Right forelimb (tissue), 1 donor: ENCODE results near the gene SLC37A1.

Experiments used
- DNase-seq: peaks from one replicate; pipeline ENCODE4 v3.0.0-alpha.2; 2018

The SLC37A1 gene

DNA sequence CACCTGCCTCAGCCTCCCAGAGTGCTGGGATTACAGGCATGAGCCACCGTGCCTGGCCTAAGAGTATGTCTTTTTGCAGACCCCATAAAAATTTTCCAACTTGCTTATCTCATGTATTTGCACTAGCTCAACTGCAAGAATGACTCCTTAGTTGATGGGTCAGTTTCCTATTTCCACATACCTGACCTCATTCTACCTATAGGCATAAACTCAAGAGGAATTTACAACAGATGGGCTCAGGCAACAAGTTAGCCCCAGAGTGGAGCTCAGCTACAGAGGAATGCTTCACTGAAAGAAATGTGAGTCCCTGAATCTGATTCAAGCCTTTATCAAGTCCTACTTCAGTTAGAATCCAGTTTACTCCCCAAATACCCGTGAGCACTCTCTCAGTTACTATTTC, 5.3 kb upstream of the SLC37A1 start:
- no peak for DNase-seq

DNA sequence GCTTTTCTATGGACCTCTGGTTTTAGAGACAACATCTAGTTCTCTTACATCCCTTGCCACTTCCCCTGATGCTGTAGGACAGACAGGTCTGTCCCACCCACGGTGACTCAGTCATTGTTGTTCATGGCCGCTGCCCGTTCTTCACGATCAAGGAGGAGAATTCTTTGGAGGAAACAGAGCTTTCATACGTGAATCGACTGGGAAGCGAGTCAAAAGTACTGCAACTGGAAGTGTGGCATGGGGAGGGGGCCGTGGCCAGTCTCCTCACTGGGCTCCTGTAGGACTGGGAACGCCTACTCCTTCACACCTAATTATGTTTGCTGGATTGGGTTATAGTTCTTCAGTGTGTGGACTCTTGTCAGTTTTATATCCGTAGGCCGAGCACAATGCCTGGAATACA, 4.4 kb upstream of the SLC37A1 start:
- DNase-seq: no peak

DNA sequence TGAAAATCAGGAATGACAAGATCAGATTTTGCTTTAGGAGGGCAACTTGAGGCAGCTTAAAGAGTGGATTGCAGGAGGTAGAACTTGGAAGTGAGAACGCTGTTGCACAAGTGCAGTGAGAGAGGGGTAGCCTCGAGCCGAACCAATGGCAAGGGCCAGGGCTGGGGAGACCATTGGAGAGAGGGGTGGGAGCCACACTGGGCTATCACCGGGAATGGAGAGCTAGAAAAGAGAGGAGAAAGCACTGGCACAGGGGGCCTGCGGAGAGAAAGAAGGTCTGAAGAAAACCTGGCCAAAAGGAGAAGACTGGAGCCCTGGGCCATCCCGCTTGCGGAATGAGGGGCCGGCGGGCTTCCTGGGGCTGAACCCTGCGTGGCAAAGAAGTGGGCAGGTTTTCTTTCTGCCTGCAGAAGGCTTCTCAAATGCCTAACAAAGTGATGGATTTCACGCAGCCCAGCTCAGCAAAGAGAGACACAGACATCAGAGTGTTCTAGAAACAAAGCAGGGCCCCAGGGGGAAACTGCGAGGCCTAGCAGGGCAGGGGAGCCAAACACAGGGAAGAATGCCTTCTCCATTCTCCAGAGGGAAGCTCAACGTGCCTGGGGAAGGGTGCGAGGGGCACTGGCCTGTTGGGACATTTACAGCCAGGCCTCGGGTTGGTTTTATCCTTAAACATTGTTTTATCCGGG, 1.2 kb upstream of the SLC37A1 start:
- DNase-seq: no peak

DNA sequence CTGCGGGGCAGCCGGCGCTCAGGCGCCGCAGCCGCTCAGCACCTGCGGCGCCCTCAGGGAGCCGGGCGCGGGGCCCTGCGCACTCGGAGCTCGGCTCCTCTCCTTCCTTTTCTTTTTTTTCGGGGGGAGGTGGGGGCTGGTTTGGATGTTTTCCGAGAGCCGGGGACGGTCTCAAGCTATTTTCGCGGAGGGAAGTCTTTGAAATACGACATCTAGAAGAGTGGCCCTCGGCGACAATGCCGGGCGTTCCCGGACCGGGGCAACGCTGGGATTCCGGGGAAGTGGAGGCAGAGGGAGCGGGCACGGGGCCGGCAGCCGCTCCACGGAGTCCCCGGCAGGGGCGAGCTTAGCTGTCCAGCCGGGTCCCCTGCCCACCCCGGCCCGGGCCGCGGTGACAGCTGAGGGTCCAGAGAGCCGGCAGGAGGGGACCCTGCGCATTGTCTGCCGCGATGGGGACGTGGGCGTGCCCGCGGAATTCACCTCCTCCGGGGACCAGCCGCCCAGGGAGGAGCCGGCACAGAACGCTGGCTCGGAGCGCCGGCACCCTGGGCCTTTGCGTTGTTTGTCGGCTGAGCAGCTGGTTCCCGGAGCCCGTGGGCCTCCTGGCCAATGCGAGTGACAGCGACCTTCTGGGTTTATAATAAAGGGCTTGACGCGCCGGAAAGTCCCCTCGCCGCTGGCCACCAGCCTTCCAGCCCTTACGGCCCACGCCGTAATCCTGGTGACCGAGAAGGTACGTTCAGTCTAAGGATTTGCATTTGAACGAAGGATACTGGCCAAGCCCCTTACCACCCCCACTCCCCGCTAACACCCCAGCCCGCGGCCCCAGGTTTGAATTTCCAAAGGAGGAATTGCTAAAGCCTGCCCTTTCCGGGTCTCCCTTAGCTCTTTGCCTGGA, 582 bp downstream of the SLC37A1 start:
- peak; percentile 66 for DNase-seq

DNA sequence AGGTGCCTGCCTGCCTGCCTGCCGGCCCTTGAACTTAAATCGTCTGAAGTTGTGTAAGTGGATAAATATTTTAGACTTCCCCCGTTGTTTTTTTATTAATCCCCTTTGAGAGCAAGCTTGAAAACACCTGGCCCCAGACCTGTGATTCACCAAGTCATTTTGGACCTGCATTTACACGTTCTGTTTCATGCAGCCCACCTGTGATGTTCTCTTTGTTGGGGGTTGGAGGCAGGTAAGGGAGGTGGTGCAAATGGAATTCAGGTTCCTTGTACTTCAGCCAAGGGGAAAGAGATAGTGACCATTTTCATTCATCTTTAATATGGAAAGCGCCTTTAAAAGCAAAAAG, 1.2 kb downstream of the SLC37A1 start:
- DNase-seq: no peak

DNA sequence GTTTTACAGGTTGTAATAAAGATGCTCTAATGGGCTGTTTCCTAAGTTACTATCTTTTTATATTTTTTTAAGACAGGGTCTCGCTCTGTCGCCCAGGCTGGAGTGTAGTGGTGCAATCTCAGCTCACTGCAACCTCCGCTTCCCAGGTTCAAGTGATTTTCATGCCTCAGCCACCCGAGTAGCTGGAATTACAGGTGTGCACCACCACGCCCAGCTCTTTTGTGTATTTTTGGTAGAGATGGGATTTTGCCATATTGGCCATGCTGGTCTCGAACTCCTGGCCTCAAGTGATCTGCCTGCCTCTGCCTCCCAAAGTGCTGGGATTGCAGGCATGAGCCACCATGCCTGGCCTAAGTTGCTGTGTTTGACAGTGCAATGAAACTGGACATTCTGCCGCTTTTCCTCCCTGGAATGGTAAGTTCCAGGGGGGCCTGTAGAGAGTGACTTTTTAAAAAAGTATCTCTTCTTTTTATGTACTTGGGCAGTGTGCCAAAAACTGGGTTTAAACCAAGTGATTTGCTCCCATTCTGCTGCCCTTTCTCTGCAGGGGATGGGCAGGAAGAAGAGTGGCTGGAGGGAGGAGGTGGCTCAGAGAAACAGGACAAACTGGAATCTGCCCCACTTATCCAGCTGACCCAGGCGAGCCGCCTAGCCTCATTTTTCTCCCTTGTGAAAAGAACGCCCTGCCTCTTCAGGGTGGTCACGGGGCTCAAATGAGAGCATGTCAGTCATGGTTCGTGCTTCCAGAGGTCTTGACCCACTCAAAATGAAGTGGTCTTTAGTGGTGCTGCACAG, 2.3 kb downstream of the SLC37A1 start:
- DNase-seq: no peak

DNA sequence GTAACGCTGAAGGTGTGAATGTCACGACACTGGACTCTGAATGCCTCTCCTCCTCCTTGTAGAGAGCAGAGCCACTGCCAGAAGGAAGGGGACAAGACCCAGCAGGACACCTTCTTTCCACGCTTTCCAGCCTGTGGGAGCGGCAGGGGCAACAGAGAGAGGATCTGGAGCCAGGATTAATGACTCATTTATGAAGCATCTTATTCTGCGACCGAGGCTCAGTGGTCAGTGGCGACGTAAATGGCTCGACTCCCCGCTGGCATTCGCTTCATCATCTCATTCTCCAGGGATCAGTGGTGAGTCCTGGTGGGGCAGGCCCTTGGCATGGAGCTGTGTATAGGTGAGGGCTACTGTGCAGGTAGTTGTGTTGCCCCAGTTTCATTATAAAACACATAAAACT, 4.6 kb downstream of the SLC37A1 start:
- DNase-seq: no peak

DNA sequence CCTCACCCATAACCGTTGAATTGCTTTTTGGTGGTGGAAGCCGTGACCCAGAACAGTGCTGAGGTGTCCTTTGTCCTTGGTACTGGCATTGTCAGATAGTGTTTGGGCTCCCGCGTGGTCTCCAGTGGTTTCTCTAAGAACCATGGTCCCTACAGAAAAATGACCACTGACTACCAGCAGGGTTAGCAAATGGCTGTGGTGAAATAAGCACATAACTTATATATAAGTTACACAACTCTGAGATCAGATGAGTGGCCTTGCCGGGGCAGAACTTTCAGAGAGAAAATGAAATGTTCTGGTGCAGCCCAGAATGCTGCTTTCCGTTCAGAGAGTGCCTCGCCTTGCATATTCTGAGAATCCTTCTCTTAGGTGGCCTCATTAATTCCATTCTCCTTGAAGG, 5.0 kb downstream of the SLC37A1 start:
- no peak for DNase-seq

DNA sequence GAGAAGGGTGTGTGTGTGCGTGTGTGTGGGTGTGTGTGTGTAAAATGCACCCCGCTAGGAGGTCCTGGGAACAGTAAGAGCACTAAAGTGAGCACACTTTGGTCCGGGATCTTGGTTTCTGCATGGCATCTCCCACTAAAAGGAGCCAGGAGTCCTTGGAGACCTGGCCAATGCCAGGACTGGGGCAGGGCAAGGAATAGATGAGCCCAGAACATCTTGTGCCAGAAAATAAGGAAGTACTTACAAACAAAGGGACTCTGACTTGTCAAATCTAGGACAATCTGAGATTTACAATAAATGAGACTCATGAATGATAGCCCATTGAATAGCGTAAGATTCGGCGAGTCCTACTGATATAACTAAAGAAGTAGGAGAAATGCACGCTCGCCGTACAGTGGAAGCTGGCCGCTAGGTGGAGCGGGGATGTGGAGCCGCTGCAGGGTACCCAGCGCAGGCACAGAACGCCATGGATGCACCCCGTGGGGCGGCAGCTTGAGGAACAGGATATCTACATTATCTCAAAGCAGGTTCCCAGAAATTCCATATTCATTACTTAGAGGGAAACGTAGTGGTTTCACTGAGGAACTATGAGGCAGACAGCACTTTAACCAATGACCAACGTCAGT, 7.1 kb downstream of the SLC37A1 start:
- no peak for DNase-seq

DNA sequence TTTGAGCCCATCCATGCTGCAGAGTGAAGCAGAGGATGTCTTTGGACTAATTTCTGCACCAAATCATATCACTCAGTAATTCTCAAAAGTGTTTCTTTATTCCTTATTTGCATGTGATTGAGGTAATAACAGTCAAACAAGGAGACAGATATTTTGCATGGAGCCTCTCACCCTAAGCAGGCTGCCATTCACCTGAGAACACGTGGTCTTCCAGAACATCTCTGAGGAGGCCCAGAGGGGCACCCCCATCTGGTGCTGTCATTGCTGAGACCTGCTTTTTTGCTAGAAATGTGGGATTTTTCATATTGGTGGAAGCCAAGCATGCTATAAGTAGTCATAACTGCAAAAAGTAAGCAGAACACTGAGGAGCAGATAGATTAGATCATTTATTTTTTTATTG, 7.7 kb downstream of the SLC37A1 start:
- DNase-seq: no peak

DNA sequence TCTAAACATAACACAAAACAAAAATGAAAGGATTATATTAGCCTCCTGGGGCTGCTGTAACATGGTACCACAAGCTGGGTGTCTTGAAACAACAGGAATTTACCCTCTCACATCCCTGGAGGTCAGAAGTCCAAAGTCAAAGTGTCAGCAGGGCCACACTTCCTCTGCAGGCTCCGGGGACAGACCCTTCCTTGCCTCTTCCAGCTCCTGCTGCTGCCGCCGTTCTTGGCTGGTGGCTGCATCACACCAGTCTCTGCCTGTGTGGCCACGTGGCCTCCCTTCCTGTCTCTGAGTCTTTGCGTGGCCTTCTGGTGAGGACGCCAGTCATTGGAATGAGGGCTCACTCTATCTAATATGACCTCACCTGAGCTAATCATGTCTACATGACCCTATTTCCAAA, 8.2 kb downstream of the SLC37A1 start:
- DNase-seq: no peak

DNA sequence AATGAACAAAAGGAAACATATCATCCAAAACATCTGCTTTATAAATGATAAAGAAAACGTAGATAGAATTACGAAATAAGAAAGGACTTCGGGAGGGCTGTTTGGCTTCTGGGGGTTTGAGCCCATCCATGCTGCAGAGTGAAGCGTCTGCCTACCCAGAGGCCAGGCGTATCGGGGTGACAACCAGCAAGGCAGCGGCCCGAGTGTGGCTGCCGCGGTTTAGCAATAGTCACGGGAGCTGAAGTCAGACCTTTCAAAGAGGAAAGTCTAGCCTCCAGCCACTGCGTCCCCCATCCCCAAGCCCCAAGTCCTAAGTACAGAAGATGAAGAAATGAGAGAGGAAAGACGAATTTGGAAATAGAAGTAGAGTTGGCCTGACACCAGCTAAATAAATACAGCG, 8.6 kb downstream of the SLC37A1 start:
- no peak for DNase-seq

DNA sequence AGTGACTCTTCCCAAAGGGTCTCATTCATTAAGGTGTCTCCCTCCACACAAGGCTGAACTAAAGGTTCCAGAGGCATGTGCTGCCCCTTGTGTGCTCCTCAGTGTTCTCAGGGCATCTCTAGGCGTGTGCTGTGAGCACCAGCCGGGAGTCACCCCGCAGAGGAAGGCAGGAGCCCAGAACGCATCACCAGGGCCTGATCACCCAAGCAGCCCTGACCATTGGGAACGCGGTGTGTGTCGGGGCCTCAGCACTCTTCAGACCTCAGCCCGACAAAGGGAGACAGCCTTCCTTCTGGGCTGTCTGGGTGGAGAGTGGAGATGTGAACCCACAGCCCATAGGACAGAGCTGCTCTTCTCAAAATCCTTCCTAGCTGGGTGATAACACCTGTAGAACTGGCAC, 9.1 kb downstream of the SLC37A1 start:
- DNase-seq: no peak

DNA sequence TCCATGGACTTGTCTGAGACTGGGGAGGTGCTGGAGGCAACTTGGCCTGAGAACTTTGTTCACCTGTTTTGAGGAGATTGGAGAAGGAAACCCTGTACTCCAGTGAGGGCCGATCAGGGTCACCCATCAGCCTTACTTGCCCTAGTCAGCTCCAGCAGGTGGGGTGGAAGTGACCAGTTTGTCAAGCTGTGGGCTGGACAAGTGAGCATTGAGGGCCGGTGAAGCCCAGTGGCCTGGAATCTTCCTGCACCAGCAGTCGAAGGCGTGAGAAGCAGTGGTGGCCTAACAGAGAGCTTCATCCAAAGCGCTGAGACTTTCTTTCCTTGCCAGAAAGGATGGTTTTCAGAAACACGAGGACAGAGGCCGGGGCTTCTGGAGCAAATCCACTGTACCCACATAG, 9.6 kb downstream of the SLC37A1 start:
- no peak for DNase-seq

DNA sequence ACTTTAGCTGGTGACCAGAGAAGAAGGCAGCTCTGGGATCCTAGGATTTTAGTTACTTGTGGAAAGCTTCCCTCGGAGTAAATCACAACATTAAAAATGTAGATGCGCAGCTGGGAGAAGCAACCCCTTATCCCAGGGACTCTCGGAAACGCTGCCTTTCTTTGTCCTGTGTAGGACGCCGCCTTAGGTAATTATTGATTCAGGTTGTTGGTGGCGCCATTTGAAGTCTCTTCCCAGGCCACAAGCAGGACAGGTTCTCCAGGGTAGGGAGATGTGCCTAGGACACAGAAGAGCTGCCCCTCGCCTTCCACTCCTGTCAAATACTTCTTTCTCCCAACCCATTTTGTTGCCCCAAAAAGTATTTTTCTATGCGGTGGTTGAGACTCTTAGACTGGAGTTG, 10.3 kb downstream of the SLC37A1 start:
- no peak for DNase-seq

DNA sequence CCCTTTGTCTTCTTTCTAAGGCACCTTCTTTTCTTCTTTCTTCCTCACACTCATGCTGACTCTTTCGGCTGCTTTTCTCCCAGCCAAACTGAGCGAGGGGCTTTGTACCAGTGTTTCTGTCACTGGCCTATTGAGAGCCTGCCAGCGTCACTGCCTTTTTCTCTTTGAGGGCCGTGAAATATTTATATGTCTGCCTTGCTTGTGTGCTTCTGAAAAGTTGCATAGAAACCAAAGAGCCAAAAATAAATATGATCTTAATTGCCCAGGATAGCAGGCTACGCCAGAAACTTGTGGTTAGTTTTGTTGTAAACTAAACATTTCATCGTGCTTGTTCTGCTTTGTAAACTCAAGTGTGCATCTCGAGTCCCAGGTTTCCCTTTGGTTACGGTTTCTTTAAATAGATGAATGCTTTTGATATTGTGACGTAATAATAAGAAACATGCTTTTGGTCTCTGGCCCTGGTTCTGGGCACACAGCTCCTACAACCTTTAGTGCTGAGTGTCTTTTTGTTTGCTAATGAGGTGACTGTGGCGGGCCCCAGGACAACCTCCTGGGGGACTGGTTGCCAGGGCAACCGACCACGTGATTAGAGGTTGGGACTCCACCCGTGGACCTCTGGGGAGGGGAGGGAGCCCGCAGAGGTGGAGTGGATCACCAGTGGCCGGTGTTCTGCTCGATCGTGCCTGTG, 10.8 kb downstream of the SLC37A1 start:
- peak; percentile 72 for DNase-seq

DNA sequence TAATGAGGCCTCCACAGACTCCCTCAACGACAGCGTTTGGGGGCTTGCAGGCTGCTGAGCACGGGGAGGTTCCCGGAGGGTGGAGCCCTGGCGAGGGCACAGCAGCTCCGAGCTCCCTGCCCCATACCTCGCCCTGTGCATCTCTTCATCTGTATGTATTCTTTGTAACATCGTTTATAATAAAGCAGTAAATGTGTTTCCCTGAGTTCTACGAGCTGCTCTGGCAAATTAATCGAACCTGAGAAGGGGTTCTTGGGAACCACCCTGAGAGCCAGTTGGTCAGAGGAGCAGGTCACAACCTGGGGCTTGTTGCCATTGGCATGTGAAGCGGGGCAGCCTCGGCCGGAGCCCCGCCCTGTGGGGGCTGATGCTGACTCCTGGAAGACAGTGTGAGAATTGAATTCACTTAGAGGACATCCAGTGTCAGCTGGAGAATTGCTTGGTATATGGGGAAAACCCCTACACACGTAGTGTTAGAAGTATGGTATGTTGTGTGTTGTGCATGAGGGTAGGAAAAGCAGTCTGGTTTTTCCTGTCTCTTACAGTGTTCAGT, 11.5 kb downstream of the SLC37A1 start:
- peak; percentile 54 for DNase-seq

DNA sequence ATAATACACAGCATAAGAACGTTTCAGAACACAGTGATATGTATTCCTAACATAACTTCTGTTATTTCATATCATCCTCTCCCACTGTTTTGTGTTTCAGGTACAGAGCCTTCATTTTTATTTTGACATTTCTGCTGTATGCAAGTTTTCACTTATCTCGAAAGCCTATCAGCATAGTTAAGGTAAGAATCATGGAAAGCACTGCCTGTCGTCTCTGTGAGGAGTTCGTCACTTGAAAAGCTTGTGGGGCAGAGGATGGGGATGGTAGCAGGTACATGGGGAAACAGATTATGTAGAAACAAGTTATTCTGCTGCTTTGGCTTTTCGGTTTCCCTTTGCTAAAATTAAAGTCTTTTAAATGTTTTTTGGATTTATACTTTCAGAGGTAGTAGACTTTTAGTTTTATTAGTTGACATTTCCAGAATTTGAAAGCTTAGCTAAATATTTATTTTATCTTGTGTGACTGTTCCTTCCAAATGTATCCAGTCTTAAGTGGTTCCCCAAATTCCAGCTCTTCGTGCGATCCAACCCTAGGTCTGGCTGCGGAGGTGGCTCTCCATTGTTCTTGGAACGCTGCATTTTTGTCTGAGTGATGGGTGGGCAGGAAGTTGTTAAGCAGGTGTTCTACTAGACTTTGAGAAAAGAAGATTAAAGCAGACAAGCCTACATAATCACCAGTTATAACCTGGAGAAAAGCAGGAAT, 12.2 kb downstream of the SLC37A1 start:
- DNase-seq: no peak

DNA sequence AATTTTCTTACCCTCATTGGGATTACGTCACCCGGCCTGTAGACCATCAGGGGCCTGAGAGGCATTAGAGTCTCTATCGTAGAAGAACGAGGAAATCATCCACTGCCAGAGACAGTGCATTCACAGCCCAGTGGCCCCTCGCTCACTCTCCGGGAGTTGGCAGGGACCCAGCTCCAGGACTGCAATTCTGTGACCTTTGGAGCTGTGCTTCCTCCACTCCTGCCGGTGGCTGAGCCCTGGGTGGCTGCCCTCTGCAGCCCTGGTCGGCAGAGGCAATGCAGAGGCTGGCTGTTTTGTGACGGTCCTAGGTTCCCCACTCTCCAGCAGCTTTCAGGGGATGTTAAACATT, 12.7 kb downstream of the SLC37A1 start:
- no peak for DNase-seq

DNA sequence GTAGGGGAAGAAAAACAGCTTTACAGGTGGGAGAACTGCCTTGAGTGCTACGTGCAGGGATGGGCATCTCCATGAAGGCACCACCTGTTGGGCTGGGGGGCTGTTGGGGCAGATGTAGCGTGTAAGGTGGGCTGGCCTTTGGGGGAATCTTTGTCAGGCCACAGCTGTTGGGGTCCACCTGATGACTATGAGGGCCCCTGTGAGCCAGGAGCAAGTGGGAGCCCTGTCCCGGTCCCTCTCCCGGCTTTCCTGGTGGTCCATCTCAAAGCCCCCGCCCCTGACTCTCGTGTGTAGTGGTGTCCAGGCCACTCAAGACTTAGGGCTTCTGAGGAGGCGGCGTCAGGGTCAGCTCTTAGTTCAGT, 13.5 kb downstream of the SLC37A1 start:
- no peak for DNase-seq

DNA sequence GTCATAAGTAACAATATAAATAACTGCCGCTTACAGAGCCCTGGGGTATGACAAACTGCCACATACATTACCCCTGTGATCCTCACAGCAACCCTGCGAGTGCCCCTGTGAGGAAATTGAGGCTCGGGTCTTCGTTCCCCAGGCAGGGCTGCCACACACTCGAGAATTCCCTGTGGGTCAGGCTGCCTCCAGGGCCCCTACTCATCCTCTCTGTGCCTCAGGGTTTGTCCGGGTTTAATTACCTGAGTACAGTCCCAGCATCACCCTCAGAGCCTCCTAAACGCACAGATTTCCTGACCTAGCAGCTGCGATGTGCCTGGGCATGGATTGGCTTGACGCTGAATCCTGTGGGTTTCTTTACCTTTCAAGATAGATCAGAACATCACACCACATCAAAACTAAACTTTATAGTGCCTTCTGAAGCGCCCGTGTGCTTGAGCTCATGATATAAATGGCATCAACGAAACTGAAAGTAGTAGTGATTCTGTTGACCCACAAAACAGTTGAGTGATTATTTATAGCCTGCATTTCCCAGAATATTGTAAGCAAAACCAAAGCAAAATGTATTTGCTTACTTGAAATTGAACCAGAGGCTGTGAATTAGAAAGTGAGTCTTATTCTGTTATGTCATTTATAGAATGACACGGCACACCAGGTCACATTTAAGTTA, 14.0 kb downstream of the SLC37A1 start:
- DNase-seq: no peak
